Activated B cell treated with CpG ODN at 0.5 μM for 24 hours (primary cell): Measurements from ENCODE around the gene MOSMO. TPM values are rescaled to one million over a fixed set of nuclear protein-coding genes. Genes with fewer than 3 reads are reported as not detected.

Experiments used
- ATAC-seq: fragments of 200-7000 bp; cut with Tn5 transposase; one replicate; pipeline ENCODE4 v1.10.0; 2021; ENCODE audit warnings: low read depth, mild to moderate bottlenecking, moderate library complexity
- CTCF ChIA-PET: fragments of 350-600 bp; sonication (Branson Sonifier 250); formaldehyde crosslinking; loops from one replicate; lab custom pipeline; 2021; ENCODE audit warnings: antibody characterized with exemption; lab: Charles Lee
- POLR2A ChIA-PET: fragments of 350-600 bp; sonication (Branson Sonifier 250); formaldehyde crosslinking; loops from one replicate; lab custom pipeline; 2021; ENCODE audit warnings: antibody characterized with exemption; lab: Charles Lee
- DNase-seq: peaks from one replicate; pipeline ENCODE4 v3.0.0; 2022
- H3K27ac Mint-ChIP-seq: one replicate; pipeline ENCODE4 v1.8.0; 2020; ENCODE audit warnings: mixed read lengths
- H3K27me3 Mint-ChIP-seq: one replicate; pipeline ENCODE4 v1.8.0; 2021; ENCODE audit warnings: mixed read lengths
- H3K36me3 Mint-ChIP-seq: one replicate; pipeline ENCODE4 v1.8.0; 2021; ENCODE audit warnings: low read depth, mixed read lengths
- H3K4me1 Mint-ChIP-seq: one replicate; pipeline ENCODE4 v1.8.0; 2021; ENCODE audit warnings: mixed read lengths
- H3K4me3 Mint-ChIP-seq: one replicate; pipeline ENCODE4 v1.8.0; 2020; ENCODE audit warnings: mild to moderate bottlenecking, mixed read lengths
- H3K9me3 Mint-ChIP-seq: one replicate; pipeline ENCODE4 v1.8.0; 2020; ENCODE audit warnings: mixed read lengths
- intact Hi-C: fragments of 100-400 bp; cut with micrococcal nuclease; formaldehyde crosslinking; loops from one replicate; pipeline ENCODE4 v1.15.1; 2024
- total RNA-seq: library from RNA; stranded (reverse); gene quantifications from 2 replicates; pipeline ENCODE4 v1.2.3, GENCODE V29; 2022
- TF ChIP-seq, protein P1 (sequence below): fragments of 200-600 bp; IDR thresholded peaks from one replicate; pipeline ENCODE4 v1.8.0; 2022; ENCODE audit warnings: antibody characterized with exemption, mild to moderate bottlenecking

MOSMO gene
- total RNA-seq, 1 donor from 2014 or later = 21.3 TPM

DNA sequence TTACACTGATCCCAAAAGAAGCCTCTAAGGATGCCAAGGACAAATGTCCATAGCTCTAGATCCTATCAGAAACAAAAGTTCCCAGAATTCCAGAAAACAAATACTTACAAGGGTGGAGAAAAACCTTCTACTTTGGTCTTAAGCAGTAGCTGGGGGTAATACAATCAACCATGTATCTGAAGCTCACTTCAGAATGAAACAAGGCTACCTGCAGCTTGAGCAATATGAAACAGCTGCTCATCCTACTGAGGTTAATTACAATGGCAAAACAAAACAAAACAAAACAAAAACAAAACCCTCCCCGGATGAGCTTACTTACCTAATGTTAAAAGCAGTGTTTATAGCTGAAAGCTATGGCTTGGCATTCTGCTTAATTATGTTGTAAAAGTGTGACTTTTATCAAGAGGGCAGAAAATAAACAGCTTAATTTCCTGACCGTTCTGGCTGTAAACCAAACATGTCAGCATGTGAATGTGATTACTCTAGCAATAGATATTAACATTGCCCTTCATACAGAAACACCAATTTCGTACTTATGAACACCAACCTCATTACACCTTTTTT is 17.4 kb upstream of the MOSMO start:
- TF ChIP-seq, protein P1, sequence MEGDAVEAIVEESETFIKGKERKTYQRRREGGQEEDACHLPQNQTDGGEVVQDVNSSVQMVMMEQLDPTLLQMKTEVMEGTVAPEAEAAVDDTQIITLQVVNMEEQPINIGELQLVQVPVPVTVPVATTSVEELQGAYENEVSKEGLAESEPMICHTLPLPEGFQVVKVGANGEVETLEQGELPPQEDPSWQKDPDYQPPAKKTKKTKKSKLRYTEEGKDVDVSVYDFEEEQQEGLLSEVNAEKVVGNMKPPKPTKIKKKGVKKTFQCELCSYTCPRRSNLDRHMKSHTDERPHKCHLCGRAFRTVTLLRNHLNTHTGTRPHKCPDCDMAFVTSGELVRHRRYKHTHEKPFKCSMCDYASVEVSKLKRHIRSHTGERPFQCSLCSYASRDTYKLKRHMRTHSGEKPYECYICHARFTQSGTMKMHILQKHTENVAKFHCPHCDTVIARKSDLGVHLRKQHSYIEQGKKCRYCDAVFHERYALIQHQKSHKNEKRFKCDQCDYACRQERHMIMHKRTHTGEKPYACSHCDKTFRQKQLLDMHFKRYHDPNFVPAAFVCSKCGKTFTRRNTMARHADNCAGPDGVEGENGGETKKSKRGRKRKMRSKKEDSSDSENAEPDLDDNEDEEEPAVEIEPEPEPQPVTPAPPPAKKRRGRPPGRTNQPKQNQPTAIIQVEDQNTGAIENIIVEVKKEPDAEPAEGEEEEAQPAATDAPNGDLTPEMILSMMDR = no peak
- intact Hi-C loops = no loop called here
- no peaks in the 10 kb centered on the region for H3K4me1 Mint-ChIP-seq
- DNase-seq (no peak), ATAC-seq (no peak)
- no peaks in the 10 kb centered on the region for H3K27me3 Mint-ChIP-seq
- ChIA-PET POLR2A (no interaction called here), CTCF (interaction anchor here (1.2 to 2.2 kb wide), 2 partner anchors 10 to 88 kb away, joined by 3 to 19 read pairs; no protein-coding TSS in a partner anchor)
- no peak overlapping the region for H3K4me3 Mint-ChIP-seq
- H3K36me3 Mint-ChIP-seq = peaks cover 8% of the 10 kb centered on the region
- H3K27ac Mint-ChIP-seq = no peak overlapping the region
- H3K9me3 Mint-ChIP-seq = no peaks in the 10 kb centered on the region

DNA sequence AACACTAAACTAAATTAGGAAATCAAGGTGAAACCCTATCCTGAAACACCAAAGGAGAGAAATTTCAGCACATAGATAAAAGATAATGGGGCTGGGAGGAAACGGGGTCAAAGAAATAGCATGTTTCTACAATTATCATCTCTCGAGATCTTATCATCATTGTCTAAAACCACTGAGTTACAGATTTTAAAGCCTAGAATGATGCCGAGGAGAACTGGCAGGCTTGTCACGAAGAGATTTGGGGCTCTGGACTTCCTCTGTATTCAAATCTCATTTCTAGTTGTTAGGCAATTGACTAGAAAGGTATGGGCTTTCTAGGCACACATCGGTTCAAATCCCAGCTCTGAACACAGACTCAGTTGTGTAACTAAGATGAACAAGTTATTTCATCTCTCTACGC is 16.3 kb upstream of the MOSMO start:
- Mint-ChIP-seq H3K27me3 (no peaks in the 10 kb centered on the region), H3K9me3 (no peaks in the 10 kb centered on the region), H3K27ac (no peak overlapping the region), H3K4me1 (no peaks in the 10 kb centered on the region), H3K4me3 (no peak overlapping the region), H3K36me3 (no peaks in the 10 kb centered on the region)
- no peak for DNase-seq
- intact Hi-C loops = no loop called here
- POLR2A ChIA-PET = no interaction called here
- TF ChIP-seq, protein P1 = no peak
- CTCF ChIA-PET = interaction anchor here (2.2 kb wide), 1 partner anchor 87 kb away, joined by 19 read pairs; no protein-coding TSS in a partner anchor
- no peak for ATAC-seq

DNA sequence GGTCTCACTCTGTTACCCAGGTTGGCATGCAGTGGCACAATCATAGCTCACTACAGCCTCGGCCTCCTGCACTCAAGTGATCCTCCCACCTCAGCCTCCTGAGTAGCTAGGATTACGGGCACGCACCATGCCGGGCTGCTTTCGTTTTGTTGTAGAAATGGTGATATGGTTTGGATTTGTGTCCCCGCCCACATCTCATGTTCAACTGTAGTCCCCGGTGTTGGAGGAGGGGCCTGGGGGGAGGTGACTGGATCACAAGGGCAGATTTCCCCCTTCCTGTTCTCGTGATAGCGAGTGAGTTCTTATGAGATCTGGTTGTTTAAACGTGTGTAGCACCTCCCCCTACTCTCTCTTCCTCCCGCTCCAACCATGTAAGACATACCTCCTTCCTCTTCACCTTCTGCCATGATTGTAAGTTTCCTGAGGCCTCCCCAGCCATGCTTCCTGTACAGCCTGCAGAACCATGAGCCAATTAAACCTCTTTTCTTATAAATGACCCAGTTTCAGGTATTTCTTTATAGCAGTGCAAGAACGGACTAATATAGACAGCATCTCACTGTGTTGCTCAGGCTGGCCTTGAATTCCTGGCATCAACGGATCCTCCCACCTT is 12.9 kb upstream of the MOSMO start:
- ChIA-PET POLR2A (interaction anchor here (0.7 kb wide), 1 partner anchor 270 kb away, joined by 3 read pairs; no protein-coding TSS in a partner anchor), CTCF (interaction anchor here (0.5 to 1.4 kb wide), 2 partner anchors 83 to 306 kb away, joined by 4 to 6 read pairs; no protein-coding TSS in a partner anchor)
- Mint-ChIP-seq H3K27me3 (no peaks in the 10 kb centered on the region), H3K27ac (no peak overlapping the region), H3K9me3 (no peaks in the 10 kb centered on the region), H3K36me3 (no peaks in the 10 kb centered on the region), H3K4me1 (no peaks in the 10 kb centered on the region), H3K4me3 (no peak overlapping the region)
- intact Hi-C loops = no loop called here
- TF ChIP-seq, protein P1 = no peak
- ATAC-seq (no peak), DNase-seq (no peak)

DNA sequence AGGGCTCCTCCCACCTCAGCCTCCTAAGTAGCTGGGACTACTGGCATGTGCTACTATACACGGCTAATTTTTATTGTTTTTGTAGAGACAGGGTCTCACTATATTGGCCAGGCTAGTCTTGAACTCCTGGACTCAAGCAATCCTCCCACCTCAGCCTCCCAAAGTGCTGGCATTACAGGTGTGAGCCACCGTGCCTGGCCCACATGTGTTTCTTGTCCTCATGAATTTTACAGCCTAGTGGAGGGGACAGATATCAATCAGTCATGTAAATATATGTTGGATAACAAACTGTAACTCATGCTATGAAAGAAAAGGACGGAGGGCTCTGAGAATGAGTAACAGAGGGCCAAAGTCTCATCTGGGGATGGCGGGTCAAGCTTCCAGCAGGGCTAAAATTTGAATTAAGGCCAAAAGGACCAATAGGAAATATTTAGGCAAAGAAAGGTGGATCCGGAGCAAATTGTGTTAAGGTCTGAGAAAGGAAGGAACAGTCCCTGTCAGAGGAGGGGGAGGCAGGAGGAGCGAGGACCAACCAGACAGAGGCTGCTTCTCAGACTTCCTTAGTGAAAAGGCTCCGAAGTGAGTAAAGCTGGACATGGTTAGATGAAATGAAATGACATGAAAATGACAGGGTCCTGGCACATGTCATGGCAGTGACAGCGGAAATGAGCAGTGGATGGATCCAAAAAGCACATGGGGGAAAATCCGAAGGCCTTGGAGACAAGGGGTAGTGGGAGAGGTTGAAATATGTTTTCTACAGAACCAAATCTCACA is 10.8 kb upstream of the MOSMO start:
- POLR2A ChIA-PET = interaction anchor here (1.4 kb wide), 1 partner anchor 11 kb away, joined by 8 read pairs; the partner anchor contains the start of gene MOSMO

More for the DNA sequence above, 10.8 kb upstream of the MOSMO start:
- DNase-seq (no peak), ATAC-seq (no peak)
- TF ChIP-seq, protein P1 = no peak
- intact Hi-C loops = no loop called here
- Mint-ChIP-seq H3K9me3 (no peaks in the 10 kb centered on the region), H3K4me1 (peaks cover 7% of the 10 kb centered on the region), H3K4me3 (no peak overlapping the region), H3K27ac (no peak overlapping the region), H3K27me3 (no peaks in the 10 kb centered on the region), H3K36me3 (no peaks in the 10 kb centered on the region)
- CTCF ChIA-PET = interaction anchor here (1.6 to 11.3 kb wide), 3 partner anchors 18 to 192 kb away, joined by 4 to 232 read pairs (median 66); no protein-coding TSS in a partner anchor
